ENCODE measurements around the gene ZNF79. TPM values are rescaled to one million over a fixed set of nuclear protein-coding genes. Genes with fewer than 3 reads are reported as not detected.

Gene ZNF79
- total RNA-seq, 6 donors from 2014 or later: 6.1 to 18.9 (median 9.2) TPM

GRCh38 chr9:127384901-127385300 is 39.3 kb upstream of the ZNF79 start:
- Histone ChIP-seq H3K36me3 (no peaks in the 10 kb centered on the region), H3K27ac (no peak overlapping the region), H3K4me1 (peaks cover 4 to 11% (median 8%) of the 10 kb centered on the region in 4 donors), H3K4me3 (no peak overlapping the region), H3K9me3 (no peaks in the 10 kb centered on the region), H3K27me3 (no peaks in the 10 kb centered on the region)
- DNase-seq (peak in 1 of 2 donors; percentile 33), ATAC-seq (ENCODE audit: low FRiP score in 2 of 2) (no peak)
- TF ChIP-seq POLR2A (IDR thresholded peaks at IDR 0.05): no peak
- no peak for TF ChIP-seq CTCF (IDR thresholded peaks at IDR 0.05)
- TF ChIP-seq EP300 (IDR thresholded peaks at IDR 0.05): no peak
- TF ChIP-seq POLR2AphosphoS5 (IDR thresholded peaks at IDR 0.05): no peak
- 89 to 95% methylated on average over 9 to 11 of the region's 13 CpGs for WGBS, 2 donors

- WGBS, 2 donors: 87 to 88% methylated on average over 4 of the region's 4 CpGs
- Histone ChIP-seq H3K36me3 (no peaks in the 10 kb centered on the region), H3K27ac (no peak overlapping the region), H3K4me3 (no peak overlapping the region), H3K4me1 (peaks cover 4 to 11% (median 8%) of the 10 kb centered on the region in 4 donors), H3K9me3 (no peaks in the 10 kb centered on the region), H3K27me3 (no peaks in the 10 kb centered on the region)
- TF ChIP-seq CTCF (IDR thresholded peaks at IDR 0.05) (no peak), EP300 (IDR thresholded peaks at IDR 0.05) (no peak), POLR2A (IDR thresholded peaks at IDR 0.05) (no peak), POLR2AphosphoS5 (IDR thresholded peaks at IDR 0.05) (no peak)
- DNase-seq: no peak
- ATAC-seq (ENCODE audit: low FRiP score in 2 of 2): no peak
Observed at GRCh38 chr9:127386249-127386648, 37.9 kb upstream of the ZNF79 start.

GRCh38 chr9:127386981-127387380 is 37.2 kb upstream of the ZNF79 start:
- TF ChIP-seq POLR2A (IDR thresholded peaks at IDR 0.05): no peak
- TF ChIP-seq EP300 (IDR thresholded peaks at IDR 0.05): no peak
- no peak for TF ChIP-seq CTCF (IDR thresholded peaks at IDR 0.05)
- TF ChIP-seq POLR2AphosphoS5 (IDR thresholded peaks at IDR 0.05): no peak
- no peak for DNase-seq
- no peak for ATAC-seq (ENCODE audit: low FRiP score in 2 of 2)
- H3K27me3 ChIP-seq: no peaks in the 10 kb centered on the region
- no peak overlapping the region for H3K4me3 ChIP-seq
- no peaks in the 10 kb centered on the region for H3K36me3 ChIP-seq
- H3K27ac ChIP-seq: no peak overlapping the region
- no peaks in the 10 kb centered on the region for H3K9me3 ChIP-seq
- 94% methylated on average over 9 to 10 of the region's 10 CpGs for WGBS, 2 donors
- H3K4me1 ChIP-seq: peaks cover 4 to 11% (median 8%) of the 10 kb centered on the region in 4 donors

GRCh38 chr9:127388037-127388855 is 35.9 kb upstream of the ZNF79 start:
- Histone ChIP-seq H3K36me3 (no peaks in the 10 kb centered on the region), H3K9me3 (no peaks in the 10 kb centered on the region), H3K27me3 (no peaks in the 10 kb centered on the region), H3K4me3 (no peak overlapping the region), H3K27ac (no peak overlapping the region), H3K4me1 (peaks cover 4 to 11% (median 8%) of the 10 kb centered on the region in 4 donors)
- 50 to 67% methylated on average over 10 of the region's 10 CpGs for WGBS, 2 donors
- no peak for TF ChIP-seq POLR2AphosphoS5 (IDR thresholded peaks at IDR 0.05)
- TF ChIP-seq CTCF (IDR thresholded peaks at IDR 0.05): no peak
- TF ChIP-seq EP300 (IDR thresholded peaks at IDR 0.05): no peak
- no peak for TF ChIP-seq POLR2A (IDR thresholded peaks at IDR 0.05)
- ATAC-seq (ENCODE audit: low FRiP score in 2 of 2) (peak; percentile 27 to 95), DNase-seq (no peak)

- ATAC-seq (ENCODE audit: low FRiP score in 2 of 2): no peak
- TF ChIP-seq EP300 (IDR thresholded peaks at IDR 0.05): no peak
- no peak for TF ChIP-seq POLR2AphosphoS5 (IDR thresholded peaks at IDR 0.05)
- TF ChIP-seq CTCF (IDR thresholded peaks at IDR 0.05): no peak
- TF ChIP-seq POLR2A (IDR thresholded peaks at IDR 0.05): no peak
- WGBS, 2 donors: 72 to 79% methylated on average over 6 of the region's 6 CpGs
- H3K4me3 ChIP-seq: no peak overlapping the region
- H3K27me3 ChIP-seq: no peaks in the 10 kb centered on the region
- H3K4me1 ChIP-seq: peaks cover 4 to 11% (median 8%) of the 10 kb centered on the region in 4 donors
- H3K27ac ChIP-seq: no peak overlapping the region
- no peaks in the 10 kb centered on the region for H3K9me3 ChIP-seq
- no peaks in the 10 kb centered on the region for H3K36me3 ChIP-seq
- no peak for DNase-seq
Observed at GRCh38 chr9:127388856-127389238, 35.3 kb upstream of the ZNF79 start.

All from upper lobe of left lung (tissue), 6 donors.